K562 (cell line): ENCODE measurements around the gene HSPB2. TPM values are rescaled to one million over a fixed set of nuclear protein-coding genes. Genes with fewer than 3 reads are reported as not detected.

Source experiments
- ATAC-seq: fragments of 200-7000 bp; cut with Tn5 transposase; 3 replicates; pipeline ENCODE4 v1.9.1; 2020; ENCODE audit warnings: moderate library complexity
- BruUV-seq: library from RNA; stranded (reverse); fragments of 400-500 nt; replicated peaks from 2 replicates; lab custom pipeline; 2021; lab: Mats Ljungman, UMichigan
- CTCF ChIA-PET: fragments of 300-600 bp; formaldehyde crosslinking; extraction: SDS; loops from one replicate; lab custom pipeline; 2021; ENCODE audit warnings: low intra/inter-chr PET ratio; lab: Yijun Ruan, JAX
- POLR2A ChIA-PET: fragments of 300-600, 350-650 bp; sonication (Branson Sonifier 250); formaldehyde crosslinking; extraction: SDS; loops from one replicate; lab custom pipeline; 2021; ENCODE audit warnings: antibody characterized with exemption, inconsistent platforms; lab: Yijun Ruan, JAX
- DNase-seq, 4 experiments: peaks; one replicate each; pipeline versions ENCODE4 v3.0.0 to v3.0.0-alpha.2; 2011 to 2018; ENCODE audit warnings: low spot score in 3 of 4, mixed read lengths in 3 of 4; ENCODE audit errors: extremely low read depth in 1 of 4
- FAIRE-seq: peaks from 2 replicates; lab custom pipeline; 2011; peaks lifted over from hg19 to GRCh38; lab: Jason Lieb, UNC
- H2AFZ ChIP-seq: 2 replicates; pipeline ENCODE4 v1.6.0; 2011; ENCODE audit warnings: low read depth, low read length, control low read depth, inconsistent platforms
- H3K27ac ChIP-seq: fragments of 200-600 bp; 3 replicates; pipeline ENCODE4 v1.8.0; 2011; ENCODE audit warnings: low read depth, mild to moderate bottlenecking, control low read depth, inconsistent platforms, low read length, moderate library complexity, mixed read lengths; ENCODE audit errors: extremely low read depth
- H3K27me3 ChIP-seq, 2 experiments: fragments of 300-600 bp in 1 of 2; 2 replicates in 1 of 2; 3 replicates in 1 of 2; pipeline versions ENCODE4 v1.6.0 to v1.8.0; 2011; ENCODE audit warnings: inconsistent platforms in 2 of 2, low read length in 2 of 2, mild to moderate bottlenecking in 1 of 2, mixed read lengths in 1 of 2, moderate library complexity in 1 of 2; ENCODE audit not compliant: control insufficient read depth in 2 of 2, insufficient read depth in 2 of 2
- H3K36me3 ChIP-seq: fragments of 300-600 bp; 3 replicates; pipeline ENCODE4 v1.8.0; 2011; ENCODE audit warnings: mild to moderate bottlenecking, low read length, inconsistent platforms; ENCODE audit not compliant: control insufficient read depth, insufficient read depth
- H3K4me1 ChIP-seq, 2 experiments: fragments of 200-600 bp in 1 of 2; replicated peaks in 1 of 2; 2 replicates in 1 of 2; 3 replicates in 1 of 2; pipeline versions ENCODE4 v1.5.1 to v1.8.0; 2011; ENCODE audit warnings: inconsistent platforms in 2 of 2, low read length in 2 of 2, mild to moderate bottlenecking in 1 of 2, mixed read lengths in 1 of 2, moderate library complexity in 1 of 2; ENCODE audit not compliant: control insufficient read depth in 2 of 2, insufficient read depth in 2 of 2
- H3K4me2 ChIP-seq: 2 replicates; pipeline ENCODE4 v1.6.1; 2011; ENCODE audit warnings: low read length, control low read depth, inconsistent platforms, mixed read lengths; ENCODE audit not compliant: insufficient read depth
- H3K4me3 ChIP-seq: fragments of 200-600 bp; sonication (generic), shearing (Covaris generic); 2 replicates; pipeline ENCODE4 v1.5.1; 2016; ENCODE audit warnings: control low read depth, inconsistent platforms
- H3K79me2 ChIP-seq: fragments of 200-600 bp; 3 replicates; pipeline ENCODE4 v1.8.0; 2011; ENCODE audit warnings: low read length, inconsistent platforms; ENCODE audit not compliant: control insufficient read depth, insufficient read depth
- H3K9ac ChIP-seq, 2 experiments: 2 replicates each; pipeline versions ENCODE4 v1.6.0 to v1.6.1; 2011; ENCODE audit warnings: low read depth in 2 of 2, low read length in 2 of 2, control low read depth in 1 of 2, inconsistent platforms in 1 of 2, mild to moderate bottlenecking in 1 of 2, mixed read lengths in 1 of 2; ENCODE audit not compliant: insufficient read depth in 1 of 2
- H3K9me1 ChIP-seq: one replicate; pipeline ENCODE4 v1.6.0; 2011; ENCODE audit warnings: inconsistent platforms, mild to moderate bottlenecking, low read length, moderate library complexity; ENCODE audit not compliant: control insufficient read depth, insufficient read depth
- H3K9me3 ChIP-seq: replicated peaks from 2 replicates; pipeline ENCODE4 v1.5.1; 2011; ENCODE audit warnings: low read depth, low read length, inconsistent platforms; ENCODE audit not compliant: control insufficient read depth, insufficient read depth
- H4K20me1 ChIP-seq: replicated peaks from 2 replicates; pipeline ENCODE4 v1.6.1; 2011; ENCODE audit warnings: low read length, inconsistent platforms, mixed read lengths; ENCODE audit not compliant: control insufficient read depth, insufficient read depth
- BCOR ChIP-seq: fragments of 450-650 bp; IDR thresholded peaks from 2 replicates; pipeline ENCODE4 v1.6.1; 2016
- CEBPG ChIP-seq, 3 experiments: fragments of 200-800 bp in 1 of 3; sonication (Bioruptor generic) in 1 of 3; sonication (generic) in 1 of 3; formaldehyde crosslinking in 1 of 3; IDR thresholded peaks in 2 of 3; conservative IDR thresholded peaks in 1 of 3; 2 replicates each; pipeline versions ENCODE4 v1.6.1 to v1.8.0; 2016 to 2022; ENCODE audit warnings: missing compliant biosample characterization in 2 of 3, missing genetic modification characterization in 2 of 3, mild to moderate bottlenecking in 1 of 3, missing genetic modification reagents in 1 of 3
- ELF1 ChIP-seq: fragments of 200-800 bp; sonication (Bioruptor generic); IDR thresholded peaks from 2 replicates; pipeline ENCODE4 v1.6.1; 2016; ENCODE audit warnings: missing genetic modification characterization, missing compliant biosample characterization
- FOXJ3 ChIP-seq: sonication (generic); formaldehyde crosslinking; IDR thresholded peaks from 2 replicates; pipeline ENCODE4 v1.4.0; 2020; ENCODE audit warnings: mild to moderate bottlenecking, missing genetic modification reagents
- FOXK2 ChIP-seq, 2 experiments: fragments of 450-650 bp; IDR thresholded peaks in 1 of 2; conservative IDR thresholded peaks in 1 of 2; 2 replicates each; pipeline ENCODE4 v1.6.1; 2016; ENCODE audit warnings: low read depth in 2 of 2, mild to moderate bottlenecking in 1 of 2
- HBP1 ChIP-seq: fragments of 450-650 bp; formaldehyde crosslinking; IDR thresholded peaks from 2 replicates; pipeline ENCODE4 v1.4.0; 2022; ENCODE audit warnings: missing genetic modification characterization
- HOMEZ ChIP-seq: fragments of 250-450 bp; sonication (Bioruptor Pico); IDR thresholded peaks from 2 replicates; pipeline ENCODE4 v1.4.0; 2020; ENCODE audit warnings: mild to moderate bottlenecking, moderate library complexity
- L3MBTL2 ChIP-seq: fragments of 450-650 bp; IDR thresholded peaks from 2 replicates; pipeline ENCODE4 v1.6.1; 2016; ENCODE audit warnings: mild to moderate bottlenecking, moderate library complexity
- MECOM ChIP-seq: fragments of 250-450 bp; sonication (Bioruptor Pico); IDR thresholded peaks from 2 replicates; pipeline ENCODE4 v1.8.0; 2022; ENCODE audit warnings: inconsistent platforms
- RBBP5 ChIP-seq: fragments of 200-600 bp; sonication (generic); IDR thresholded peaks from 2 replicates; pipeline ENCODE4 v1.6.1; 2012; ENCODE audit warnings: borderline replicate concordance, mild to moderate bottlenecking, low read length, control low read depth, inconsistent platforms; ENCODE audit not compliant: insufficient read depth, poor library complexity, severe bottlenecking
- RBFOX2 ChIP-seq: fragments of 200-400 bp; formaldehyde crosslinking; IDR thresholded peaks from 2 replicates; pipeline ENCODE4 v1.6.1; 2017; ENCODE audit warnings: low read depth, mild to moderate bottlenecking, low read length, moderate library complexity
- RFX1 ChIP-seq: fragments of 450-650 bp; IDR thresholded peaks from 2 replicates; pipeline ENCODE4 v1.6.1; 2016; ENCODE audit warnings: mild to moderate bottlenecking, moderate library complexity
- TFAP4 ChIP-seq: sonication (generic); formaldehyde crosslinking; IDR thresholded peaks from 2 replicates; pipeline ENCODE4 v1.8.0; 2022; ENCODE audit warnings: missing genetic modification reagents, mild to moderate bottlenecking, moderate library complexity, borderline replicate concordance
- ZFX ChIP-seq: sonication (generic); formaldehyde crosslinking; IDR thresholded peaks from 2 replicates; pipeline ENCODE4 v1.8.0; 2022; ENCODE audit warnings: mild to moderate bottlenecking, missing genetic modification reagents, moderate library complexity
- ZKSCAN1 ChIP-seq: fragments of 150-350 bp; IDR thresholded peaks from 2 replicates; pipeline ENCODE4 v1.6.1; 2016; ENCODE audit warnings: low read depth, low read length
- WGBS: fragments of 100-300 bp; shearing (Covaris generic); methylation state at CpG from one replicate; pipeline ENCODE4 v1.1.6; 2016; ENCODE audit warnings: low coverage, mixed read lengths; ENCODE audit not compliant: insufficient coverage; ENCODE audit errors: missing lambda C conversion rate; 5-methylcytosine and 5-hydroxymethylcytosine counted together
- in situ Hi-C: fragments of 300-500 bp; cut with MboI; formaldehyde crosslinking; loops from 4 replicates; pipeline ENCODE4 v1.15.0; 2018; ENCODE audit warnings: inconsistent platforms, mixed read lengths
- intact Hi-C: fragments of 100-400 bp; cut with micrococcal nuclease; formaldehyde crosslinking; loops from 2 replicates; pipeline ENCODE4 v1.14.2; 2022
- polyA plus RNA-seq, 8 experiments: library from polyadenylated mRNA; depleted of rRNA in 4 of 8; stranded (reverse) in 5 of 8; unstranded in 3 of 8; fragments of >200 nt; fragmentation: Nextera tagmentation in 2 of 8; fragmentation: Illumina TruSeq in 1 of 8; extraction: Ambion mirVana in 2 of 8; extraction: Trizol in 1 of 8; gene quantifications; 2 replicates each; pipeline versions ENCODE4 v1.2.1 to v1.2.3, GENCODE V29; 2011 to 2014; ENCODE audit warnings: inconsistent platforms in 1 of 8, missing spikeins in 1 of 8
- total RNA-seq, 7 experiments: library from RNA; depleted of rRNA in 6 of 7; stranded (reverse); fragments of >200 nt in 6 of 7; fragmentation: Illumina TruSeq in 2 of 7; extraction: Trizol in 2 of 7; gene quantifications; 2 replicates each; pipeline versions ENCODE4 v1.2.1 to v1.2.3, GENCODE V29; 2011 to 2021; ENCODE audit warnings: low replicate concordance in 1 of 7

The HSPB2 gene
- total and polyA plus RNA-seq, 9 of the 15 experiments (the other 6 are each of a cell fraction or from before 2014, with no cell fraction given): 0.06 to 0.35 (median 0.11) TPM; not detected in 5

GRCh38 chr11:111917788-111918187 lies 5.3 kb downstream of the HSPB2 start (continued):
- TF ChIP-seq HBP1 (CRISPR knock-in tag) (no peak), RBBP5 (no peak), BCOR (no peak), MECOM (CRISPR knock-in tag) (no peak)

GRCh38 chr11:111918390-111919256 lies 6.1 kb downstream of the HSPB2 start, which contains the start of gene C11orf52:
TSS of gene C11orf52 (plus strand) at chr11:111918913. CDS start at chr11:111918973, 60 bp downstream.
- peak in 2 of 4 experiments; percentile 40 to 51 for DNase-seq
- ChIA-PET POLR2A (interaction anchor here (1.1 kb wide), 1 partner anchor 17 kb away, joined by 3 read pairs; no protein-coding TSS in a partner anchor), CTCF (no interaction called here)
- FAIRE-seq: no peak
- Histone ChIP-seq H3K27ac (peak within 1 kb of the TSS; percentile 28; the same call in 2 of the 3 replicates), H3K4me3 (no peak within 1 kb of the TSS), H3K36me3 (no peaks in the 10 kb centered on the region), H3K9ac (peak within 1 kb of the TSS; percentile 19 to 38; a peak in 2 of 4 replicates), H3K27me3 (no peaks in the 10 kb centered on the region), H3K9me3 (no peaks in the 10 kb centered on the region), H3K9me1 (no peaks in the 10 kb centered on the region), H3K4me1 (peaks cover 11 to 13% of the 10 kb centered on the region in 2 experiments), H3K79me2 (no peaks in the 10 kb centered on the region), H3K4me2 (peak within 1 kb of the TSS; percentile 38), H4K20me1 (no peaks in the 10 kb centered on the region), H2AFZ (peak within 1 kb of the TSS; percentile 88)
- peak; percentile 73 for ATAC-seq
- WGBS: 53% methylated on average over 14 of the region's 19 CpGs
- intact Hi-C loops: no loop called here
- BruUV-seq: no TSS peak
- in situ Hi-C loops: no loop called here
- no peak for TF ChIP-seq ZKSCAN1
- TF ChIP-seq RFX1: peak; percentile 58
- no peak for TF ChIP-seq CEBPG (CRISPR knock-in tag; IDR thresholded peaks at IDR 0.05)
- TF ChIP-seq CEBPG (tag; conservative IDR thresholded peaks at IDR 0.05 in 1 of 2, IDR thresholded peaks at IDR 0.05 in 1 of 2): peak in 1 of 2 experiments; percentile 39; a peak in 1 of 4 replicates
- 0 out of 4 replicates have a peak, but pooled peaks of 1 of the 2 experiments have one; percentile 19 for TF ChIP-seq FOXK2 (conservative IDR thresholded peaks at IDR 0.05 in 1 of 2, IDR thresholded peaks at IDR 0.05 in 1 of 2; ENCODE audit: low read depth in 2 of 2)
- TF ChIP-seq L3MBTL2: peak; percentile 47
- TF ChIP-seq FOXJ3 (CRISPR knock-in tag): no peak
- TF ChIP-seq RBFOX2: peak; percentile 32; the same call in 1 of the 2 replicates
- no peak for TF ChIP-seq HOMEZ (CRISPR knock-in tag)
- TF ChIP-seq ZFX: 0 out of 2 replicates have a peak, but pooled peaks have one; percentile 18
- TF ChIP-seq TFAP4 (CRISPR knock-in tag): peak; percentile 95
- peak; percentile 87 for TF ChIP-seq ELF1 (tag)
